NT2/D1 (cell line): ENCODE measurements around the gene TOR2A.

ENCODE experiments used
- SUZ12 ChIP-seq: IDR thresholded peaks from 2 replicates; pipeline ENCODE4 v1.6.1; 2011; ENCODE audit not compliant: insufficient read length, insufficient read depth; ENCODE audit errors: extremely low read depth
- YY1 ChIP-seq: IDR thresholded peaks from 2 replicates; pipeline ENCODE4 v1.6.1; 2011; ENCODE audit not compliant: insufficient read length, insufficient read depth

DNA sequence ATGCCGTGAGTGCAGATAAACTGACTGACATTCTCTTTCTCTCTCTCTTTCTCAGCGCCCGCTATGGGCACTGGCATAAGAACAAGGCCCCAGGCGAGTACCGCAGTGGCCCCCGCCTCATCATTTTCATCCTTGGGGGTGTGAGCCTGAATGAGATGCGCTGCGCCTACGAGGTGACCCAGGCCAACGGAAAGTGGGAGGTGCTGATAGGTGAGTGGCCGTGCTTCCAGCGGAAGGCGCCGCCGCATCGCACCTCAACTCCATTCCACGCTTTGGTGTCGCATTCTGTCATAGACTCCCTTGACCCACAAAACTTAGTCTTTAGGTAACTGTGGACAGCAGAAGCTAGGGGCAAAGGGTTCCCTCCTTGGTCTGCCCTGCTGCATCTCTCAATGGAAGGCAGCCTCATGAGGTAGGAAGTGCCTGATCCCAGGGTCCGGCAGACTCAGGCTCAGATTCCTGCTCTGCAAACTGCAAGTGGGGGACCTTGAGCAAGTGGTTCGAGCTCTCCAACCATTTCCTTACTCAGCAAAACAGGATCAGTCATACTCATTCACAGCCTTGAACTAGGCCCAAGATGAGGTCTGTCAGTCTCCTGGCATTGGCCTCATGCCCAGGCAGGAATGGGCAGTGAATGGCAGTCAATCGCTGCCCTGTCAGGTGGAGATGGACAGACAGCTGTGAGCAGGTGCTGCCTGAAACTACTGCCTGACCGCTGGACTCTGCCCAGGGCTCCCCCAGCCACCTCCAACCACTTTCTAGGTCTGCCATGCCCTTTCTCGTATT lies 52.5 kb downstream of the TOR2A start:
- TF ChIP-seq SUZ12 (no peak), YY1 (no peak)
